Astrocyte (in vitro differentiated cells and primary cell): ENCODE data around the gene TRAPPC12. TPM values are rescaled to one million over a fixed set of nuclear protein-coding genes. Genes with fewer than 3 reads are reported as not detected.

Source experiments
- DNase-seq: peaks from one replicate; pipeline ENCODE4 v3.0.0-alpha.2; 2010; ENCODE audit warnings: low read depth
- FAIRE-seq: peaks from 2 replicates; lab custom pipeline; 2011; peaks lifted over from hg19 to GRCh38; lab: Jason Lieb, UNC
- H2AFZ ChIP-seq: 2 replicates; pipeline ENCODE4 v1.6.0; 2012; ENCODE audit warnings: low read depth, low read length, inconsistent platforms
- H3K27ac ChIP-seq: 2 replicates; pipeline ENCODE4 v1.5.1; 2011; ENCODE audit warnings: low read depth, low read length, inconsistent platforms
- H3K27me3 ChIP-seq: 2 replicates; pipeline ENCODE4 v1.6.0; 2011; ENCODE audit warnings: low read length, inconsistent platforms; ENCODE audit not compliant: insufficient read depth
- H3K36me3 ChIP-seq: 2 replicates; pipeline ENCODE4 v1.5.1; 2011; ENCODE audit warnings: low read length, inconsistent platforms; ENCODE audit not compliant: insufficient read depth
- H3K4me1 ChIP-seq: 2 replicates; pipeline ENCODE4 v1.5.1; 2011; ENCODE audit warnings: low read length, inconsistent platforms; ENCODE audit not compliant: insufficient read depth
- H3K4me2 ChIP-seq: 2 replicates; pipeline ENCODE4 v1.6.0; 2012; ENCODE audit warnings: low read length, inconsistent platforms
- H3K4me3 ChIP-seq: 2 replicates; pipeline ENCODE4 v1.5.1; 2011; ENCODE audit warnings: low read depth, mild to moderate bottlenecking, low read length, inconsistent platforms; ENCODE audit not compliant: insufficient read depth
- H3K79me2 ChIP-seq: 2 replicates; pipeline ENCODE4 v1.6.0; 2012; ENCODE audit warnings: mild to moderate bottlenecking, low read length, inconsistent platforms; ENCODE audit not compliant: insufficient read depth
- H3K9ac ChIP-seq: 2 replicates; pipeline ENCODE4 v1.6.0; 2012; ENCODE audit warnings: mild to moderate bottlenecking, low read length, inconsistent platforms
- H3K9me3 ChIP-seq: 2 replicates; pipeline ENCODE4 v1.5.1; 2012; ENCODE audit warnings: low read depth, mild to moderate bottlenecking, low read length, inconsistent platforms; ENCODE audit not compliant: insufficient read depth
- H4K20me1 ChIP-seq: 2 replicates; pipeline ENCODE4 v1.6.0; 2012; ENCODE audit warnings: low read length, inconsistent platforms; ENCODE audit not compliant: insufficient read depth
- H3K27ac Mint-ChIP-seq: one replicate; pipeline ENCODE4 v1.8.0; 2021; ENCODE audit warnings: mild to moderate bottlenecking, mixed read lengths; ENCODE audit not compliant: unreplicated experiment
- H3K27me3 Mint-ChIP-seq: one replicate; pipeline ENCODE4 v1.8.0; 2021; ENCODE audit warnings: low read depth, mixed read lengths; ENCODE audit not compliant: unreplicated experiment
- H3K36me3 Mint-ChIP-seq: one replicate; pipeline ENCODE4 v1.8.0; 2021; ENCODE audit warnings: low read depth, mixed read lengths; ENCODE audit not compliant: unreplicated experiment
- H3K4me1 Mint-ChIP-seq: one replicate; pipeline ENCODE4 v1.8.0; 2021; ENCODE audit warnings: low read depth, mixed read lengths; ENCODE audit not compliant: unreplicated experiment
- H3K4me3 Mint-ChIP-seq: one replicate; pipeline ENCODE4 v1.8.0; 2021; ENCODE audit warnings: mild to moderate bottlenecking, moderate library complexity, mixed read lengths; ENCODE audit not compliant: unreplicated experiment
- H3K9me3 Mint-ChIP-seq: one replicate; pipeline ENCODE4 v1.8.0; 2021; ENCODE audit warnings: mild to moderate bottlenecking, mixed read lengths; ENCODE audit not compliant: unreplicated experiment
- EZH2 ChIP-seq: IDR thresholded peaks from 2 replicates; pipeline ENCODE4 v1.6.1; 2012; ENCODE audit warnings: mild to moderate bottlenecking, low read length, inconsistent platforms; ENCODE audit not compliant: insufficient read depth
- total RNA-seq: library from RNA; stranded (reverse); gene quantifications from 2 replicates; pipeline ENCODE4 v1.2.1, GENCODE V29; 2021
- TF ChIP-seq, protein P1 (sequence below): IDR thresholded peaks from 2 replicates; pipeline ENCODE4 v1.5.1; 2011; ENCODE audit warnings: low read depth, mild to moderate bottlenecking, inconsistent platforms, low read length, moderate library complexity; ENCODE audit not compliant: insufficient read depth

The TRAPPC12 gene
- total RNA-seq, 1 donor from 2014 or later, result 62.1 TPM

DNA sequence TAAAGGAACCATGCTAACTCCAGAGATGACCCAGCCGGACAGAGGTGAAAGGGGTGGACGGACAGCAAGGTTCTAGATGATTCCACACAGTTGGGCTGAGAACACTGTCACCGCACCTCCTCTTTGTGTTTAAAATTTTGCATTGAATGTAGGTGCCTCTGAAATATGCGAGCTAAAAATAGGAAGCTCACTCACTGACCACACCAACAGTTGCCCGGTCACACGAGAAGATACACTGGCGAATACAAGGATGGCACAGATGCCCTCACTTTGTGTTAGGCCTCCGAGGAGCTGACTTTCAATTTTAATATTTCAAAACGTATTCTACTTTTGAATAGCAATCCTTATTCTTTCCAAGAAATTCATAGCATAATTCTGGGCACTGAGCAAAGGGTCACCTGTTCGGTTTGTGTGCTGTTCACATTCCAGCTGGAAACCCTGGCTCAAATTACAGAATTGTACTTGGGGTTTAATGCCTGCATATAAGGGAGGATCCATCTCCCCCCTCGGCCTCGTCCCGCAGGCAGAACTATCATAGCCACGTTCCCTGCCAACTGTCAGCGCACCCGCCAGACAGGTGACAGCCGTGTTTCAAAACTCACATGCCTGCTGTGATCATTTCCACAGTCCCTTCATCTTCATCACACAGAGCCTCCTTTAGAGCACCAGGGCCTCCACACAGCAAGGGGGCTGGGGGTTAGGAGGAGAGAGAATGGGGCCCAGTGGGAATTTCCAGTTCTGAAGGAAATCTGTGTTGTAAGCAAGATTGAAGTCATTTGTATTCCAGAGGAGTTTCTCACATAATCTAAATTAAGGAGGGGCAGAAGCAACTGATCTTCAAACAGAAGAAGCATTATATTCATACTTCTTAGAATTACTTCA is 91.6 kb downstream of the TRAPPC12 start:
- Histone ChIP-seq H3K27ac (peak overlapping the region; percentile 80), H3K36me3 (peaks cover 3% of the 10 kb centered on the region), H3K4me2 (peak overlapping the region; percentile 68), H3K9me3 (no peaks in the 10 kb centered on the region), H3K4me3 (peak overlapping the region; percentile 24), H4K20me1 (no peaks in the 10 kb centered on the region), H2AFZ (no peak overlapping the region), H3K9ac (peak overlapping the region; percentile 58), H3K79me2 (no peaks in the 10 kb centered on the region), H3K27me3 (no peaks in the 10 kb centered on the region), H3K4me1 (peaks cover 27% of the 10 kb centered on the region)
- H3K9me3 Mint-ChIP-seq, result no peaks in the 10 kb centered on the region
- H3K4me1 Mint-ChIP-seq, result peaks cover 23% of the 10 kb centered on the region
- peak overlapping the region; percentile 50 for H3K4me3 Mint-ChIP-seq
- no peaks in the 10 kb centered on the region for H3K27me3 Mint-ChIP-seq
- DNase-seq, result peak; percentile 29
- peak overlapping the region; percentile 88 for H3K27ac Mint-ChIP-seq
- FAIRE-seq, result peak; percentile 29
- no peak for TF ChIP-seq EZH2
- TF ChIP-seq, protein P1, sequence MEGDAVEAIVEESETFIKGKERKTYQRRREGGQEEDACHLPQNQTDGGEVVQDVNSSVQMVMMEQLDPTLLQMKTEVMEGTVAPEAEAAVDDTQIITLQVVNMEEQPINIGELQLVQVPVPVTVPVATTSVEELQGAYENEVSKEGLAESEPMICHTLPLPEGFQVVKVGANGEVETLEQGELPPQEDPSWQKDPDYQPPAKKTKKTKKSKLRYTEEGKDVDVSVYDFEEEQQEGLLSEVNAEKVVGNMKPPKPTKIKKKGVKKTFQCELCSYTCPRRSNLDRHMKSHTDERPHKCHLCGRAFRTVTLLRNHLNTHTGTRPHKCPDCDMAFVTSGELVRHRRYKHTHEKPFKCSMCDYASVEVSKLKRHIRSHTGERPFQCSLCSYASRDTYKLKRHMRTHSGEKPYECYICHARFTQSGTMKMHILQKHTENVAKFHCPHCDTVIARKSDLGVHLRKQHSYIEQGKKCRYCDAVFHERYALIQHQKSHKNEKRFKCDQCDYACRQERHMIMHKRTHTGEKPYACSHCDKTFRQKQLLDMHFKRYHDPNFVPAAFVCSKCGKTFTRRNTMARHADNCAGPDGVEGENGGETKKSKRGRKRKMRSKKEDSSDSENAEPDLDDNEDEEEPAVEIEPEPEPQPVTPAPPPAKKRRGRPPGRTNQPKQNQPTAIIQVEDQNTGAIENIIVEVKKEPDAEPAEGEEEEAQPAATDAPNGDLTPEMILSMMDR, result no peak
- peaks cover 13% of the 10 kb centered on the region for H3K36me3 Mint-ChIP-seq

DNA sequence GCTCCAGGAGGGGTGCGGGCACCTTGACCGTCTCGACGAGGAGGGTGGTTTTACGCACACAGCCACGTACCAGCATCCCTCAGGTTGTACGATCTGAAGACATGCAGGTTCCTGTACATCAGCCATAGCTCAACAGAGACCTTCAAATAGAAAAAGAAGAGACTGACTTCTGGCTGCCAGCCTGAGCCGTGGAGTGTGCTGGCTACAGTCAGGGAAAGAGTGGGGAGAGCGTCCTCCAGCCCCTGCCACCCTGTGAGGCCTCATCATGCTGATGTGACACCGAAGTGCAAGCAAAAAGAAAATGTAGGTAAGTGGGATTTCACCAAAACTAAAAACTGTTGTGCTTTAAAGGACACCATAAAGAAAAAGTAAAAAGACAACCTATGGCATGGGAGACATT is 92.8 kb downstream of the TRAPPC12 start:
- Mint-ChIP-seq H3K27ac (no peak overlapping the region), H3K4me3 (no peak overlapping the region), H3K4me1 (peaks cover 19% of the 10 kb centered on the region), H3K9me3 (no peaks in the 10 kb centered on the region), H3K36me3 (peaks cover 13% of the 10 kb centered on the region), H3K27me3 (no peaks in the 10 kb centered on the region)
- FAIRE-seq, result no peak
- H3K27me3 ChIP-seq, result no peaks in the 10 kb centered on the region
- H3K9me3 ChIP-seq, result no peaks in the 10 kb centered on the region
- H3K4me2 ChIP-seq, result no peak overlapping the region
- peaks cover 3% of the 10 kb centered on the region for H3K36me3 ChIP-seq
- no peaks in the 10 kb centered on the region for H4K20me1 ChIP-seq
- no peaks in the 10 kb centered on the region for H3K79me2 ChIP-seq
- H3K4me3 ChIP-seq, result no peak overlapping the region
- TF ChIP-seq, protein P1, result no peak
- TF ChIP-seq EZH2, result no peak
- H2AFZ ChIP-seq, result no peak overlapping the region
- DNase-seq, result no peak
- peaks cover 21% of the 10 kb centered on the region for H3K4me1 ChIP-seq
- no peak overlapping the region for H3K27ac ChIP-seq
- no peak overlapping the region for H3K9ac ChIP-seq

DNA sequence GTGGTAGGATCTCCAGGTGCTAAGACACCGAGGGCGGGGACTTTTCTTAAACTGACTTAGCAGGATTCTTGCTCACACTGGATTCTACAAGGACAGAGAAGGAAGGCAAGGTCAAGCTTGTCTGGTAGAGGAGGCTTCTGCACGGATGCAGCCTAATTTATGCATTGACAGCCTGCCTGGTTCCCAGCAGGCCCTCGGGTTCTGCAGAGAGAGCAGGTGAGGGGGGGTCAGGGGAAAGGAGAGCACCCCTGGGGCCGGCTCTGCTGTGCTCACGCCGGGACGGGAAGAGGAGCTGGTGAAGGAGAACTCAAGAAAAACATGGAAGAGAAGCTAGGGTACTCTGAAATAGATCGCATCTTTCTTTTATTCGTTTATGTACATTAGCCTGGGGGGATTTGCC is 93.5 kb downstream of the TRAPPC12 start:
- Mint-ChIP-seq H3K36me3 (peaks cover 12% of the 10 kb centered on the region), H3K27ac (no peak overlapping the region), H3K27me3 (no peaks in the 10 kb centered on the region), H3K9me3 (no peaks in the 10 kb centered on the region), H3K4me1 (peaks cover 19% of the 10 kb centered on the region), H3K4me3 (no peak overlapping the region)
- no peaks in the 10 kb centered on the region for H3K79me2 ChIP-seq
- no peak overlapping the region for H3K9ac ChIP-seq
- FAIRE-seq (no peak), DNase-seq (no peak)
- peaks cover 21% of the 10 kb centered on the region for H3K4me1 ChIP-seq
- no peak overlapping the region for H3K4me3 ChIP-seq
- H3K4me2 ChIP-seq, result no peak overlapping the region
- H3K36me3 ChIP-seq, result peaks cover 5% of the 10 kb centered on the region
- no peaks in the 10 kb centered on the region for H4K20me1 ChIP-seq
- H2AFZ ChIP-seq, result no peak overlapping the region
- H3K27me3 ChIP-seq, result no peaks in the 10 kb centered on the region
- no peak for TF ChIP-seq EZH2
- TF ChIP-seq, protein P1, result no peak
- H3K9me3 ChIP-seq, result no peaks in the 10 kb centered on the region
- H3K27ac ChIP-seq, result no peak overlapping the region
